ENCODE results near the gene BACE2.

GRCh38 chr21:41169258-41169576 lies 1.3 kb downstream of the BACE2 start:
- no peak for TF ChIP-seq MTA3 (CRISPR knock-in tag; IDR thresholded peaks at IDR 0.05)
- TF ChIP-seq CTCF (CRISPR knock-in tag; IDR thresholded peaks at IDR 0.05) = no peak
- no peak for TF ChIP-seq MYC (CRISPR knock-in tag; IDR thresholded peaks at IDR 0.05; ENCODE audit: borderline replicate concordance)
- no peak for TF ChIP-seq HNRNPLL (IDR thresholded peaks at IDR 0.05; ENCODE audit: low read depth, low read length, poor library complexity, severe bottlenecking)
- TF ChIP-seq FOXJ3 (CRISPR knock-in tag; IDR thresholded peaks at IDR 0.05; ENCODE audit: borderline replicate concordance) = no peak
- no peak for TF ChIP-seq ZNF512B (CRISPR knock-in tag; IDR thresholded peaks at IDR 0.05; ENCODE audit: borderline replicate concordance)
- no peak for TF ChIP-seq ZNF343 (CRISPR knock-in tag; IDR thresholded peaks at IDR 0.05)
